K562 (cell line): ENCODE measurements around the gene LINGO3. TPM values are rescaled to one million over a fixed set of nuclear protein-coding genes. Genes with fewer than 3 reads are reported as not detected.
A peak's percentile ranks its signal among the peaks of the same experiment; 100 is the strongest.

Source experiments
- ATAC-seq: fragments of 200-7000 bp; cut with Tn5 transposase; 3 replicates; pipeline ENCODE4 v1.9.1; 2020; ENCODE audit warnings: moderate library complexity
- BruUV-seq: library from RNA; stranded (reverse); fragments of 400-500 nt; replicated peaks from 2 replicates; lab custom pipeline; 2021; lab: Mats Ljungman, UMichigan
- CTCF ChIA-PET: fragments of 300-600 bp; formaldehyde crosslinking; extraction: SDS; loops from one replicate; lab custom pipeline; 2021; ENCODE audit warnings: low intra/inter-chr PET ratio; lab: Yijun Ruan, JAX
- POLR2A ChIA-PET: fragments of 300-600, 350-650 bp; sonication (Branson Sonifier 250); formaldehyde crosslinking; extraction: SDS; loops from one replicate; lab custom pipeline; 2021; ENCODE audit warnings: antibody characterized with exemption, inconsistent platforms; lab: Yijun Ruan, JAX
- DNase-seq, 4 experiments: peaks; one replicate each; pipeline versions ENCODE4 v3.0.0 to v3.0.0-alpha.2; 2011 to 2018; ENCODE audit warnings: low spot score in 3 of 4, mixed read lengths in 3 of 4; ENCODE audit errors: extremely low read depth in 1 of 4
- FAIRE-seq: peaks from 2 replicates; lab custom pipeline; 2011; peaks lifted over from hg19 to GRCh38; lab: Jason Lieb, UNC
- H2AFZ ChIP-seq: 2 replicates; pipeline ENCODE4 v1.6.0; 2011; ENCODE audit warnings: low read depth, low read length, control low read depth, inconsistent platforms
- H3K27ac ChIP-seq: fragments of 200-600 bp; 3 replicates; pipeline ENCODE4 v1.8.0; 2011; ENCODE audit warnings: low read depth, mild to moderate bottlenecking, control low read depth, inconsistent platforms, low read length, moderate library complexity, mixed read lengths; ENCODE audit errors: extremely low read depth
- H3K27me3 ChIP-seq, 2 experiments: fragments of 300-600 bp in 1 of 2; 2 replicates in 1 of 2; 3 replicates in 1 of 2; pipeline versions ENCODE4 v1.6.0 to v1.8.0; 2011; ENCODE audit warnings: inconsistent platforms in 2 of 2, low read length in 2 of 2, mild to moderate bottlenecking in 1 of 2, mixed read lengths in 1 of 2, moderate library complexity in 1 of 2; ENCODE audit not compliant: control insufficient read depth in 2 of 2, insufficient read depth in 2 of 2
- H3K36me3 ChIP-seq: fragments of 300-600 bp; 3 replicates; pipeline ENCODE4 v1.8.0; 2011; ENCODE audit warnings: mild to moderate bottlenecking, low read length, inconsistent platforms; ENCODE audit not compliant: control insufficient read depth, insufficient read depth
- H3K4me1 ChIP-seq, 2 experiments: fragments of 200-600 bp in 1 of 2; replicated peaks in 1 of 2; 2 replicates in 1 of 2; 3 replicates in 1 of 2; pipeline versions ENCODE4 v1.5.1 to v1.8.0; 2011; ENCODE audit warnings: inconsistent platforms in 2 of 2, low read length in 2 of 2, mild to moderate bottlenecking in 1 of 2, mixed read lengths in 1 of 2, moderate library complexity in 1 of 2; ENCODE audit not compliant: control insufficient read depth in 2 of 2, insufficient read depth in 2 of 2
- H3K4me2 ChIP-seq: 2 replicates; pipeline ENCODE4 v1.6.1; 2011; ENCODE audit warnings: low read length, control low read depth, inconsistent platforms, mixed read lengths; ENCODE audit not compliant: insufficient read depth
- H3K4me3 ChIP-seq: fragments of 200-600 bp; sonication (generic), shearing (Covaris generic); 2 replicates; pipeline ENCODE4 v1.5.1; 2016; ENCODE audit warnings: control low read depth, inconsistent platforms
- H3K79me2 ChIP-seq: fragments of 200-600 bp; 3 replicates; pipeline ENCODE4 v1.8.0; 2011; ENCODE audit warnings: low read length, inconsistent platforms; ENCODE audit not compliant: control insufficient read depth, insufficient read depth
- H3K9ac ChIP-seq, 2 experiments: 2 replicates each; pipeline versions ENCODE4 v1.6.0 to v1.6.1; 2011; ENCODE audit warnings: low read depth in 2 of 2, low read length in 2 of 2, control low read depth in 1 of 2, inconsistent platforms in 1 of 2, mild to moderate bottlenecking in 1 of 2, mixed read lengths in 1 of 2; ENCODE audit not compliant: insufficient read depth in 1 of 2
- H3K9me1 ChIP-seq: one replicate; pipeline ENCODE4 v1.6.0; 2011; ENCODE audit warnings: inconsistent platforms, mild to moderate bottlenecking, low read length, moderate library complexity; ENCODE audit not compliant: control insufficient read depth, insufficient read depth
- H3K9me3 ChIP-seq: replicated peaks from 2 replicates; pipeline ENCODE4 v1.5.1; 2011; ENCODE audit warnings: low read depth, low read length, inconsistent platforms; ENCODE audit not compliant: control insufficient read depth, insufficient read depth
- H4K20me1 ChIP-seq: replicated peaks from 2 replicates; pipeline ENCODE4 v1.6.1; 2011; ENCODE audit warnings: low read length, inconsistent platforms, mixed read lengths; ENCODE audit not compliant: control insufficient read depth, insufficient read depth
- BACH1 ChIP-seq: fragments of 200-800 bp; sonication (Bioruptor generic); IDR thresholded peaks from 2 replicates; pipeline ENCODE4 v1.6.1; 2016; ENCODE audit warnings: missing genetic modification characterization, missing compliant biosample characterization
- C11orf30 ChIP-seq: fragments of 450-650 bp; IDR thresholded peaks from 2 replicates; pipeline ENCODE4 v1.6.1; 2016; ENCODE audit warnings: low read depth, mild to moderate bottlenecking
- CGGBP1 ChIP-seq: fragments of 250-450 bp; sonication (Bioruptor Pico); IDR thresholded peaks from 2 replicates; pipeline ENCODE4 v1.9.0; 2021; ENCODE audit warnings: mild to moderate bottlenecking
- CHD1 ChIP-seq: fragments of 200-600 bp; sonication (generic); IDR thresholded peaks from one replicate; pipeline ENCODE4 v1.6.1; 2012; ENCODE audit warnings: mild to moderate bottlenecking, moderate library complexity, low read length, inconsistent platforms
- CREB1 ChIP-seq, 2 experiments: sonication (generic) in 1 of 2; formaldehyde crosslinking in 1 of 2; IDR thresholded peaks; 2 replicates each; pipeline versions ENCODE4 v1.6.1 to v1.8.0; 2012 to 2022; ENCODE audit warnings: inconsistent platforms in 1 of 2, mild to moderate bottlenecking in 1 of 2, missing genetic modification reagents in 1 of 2, moderate library complexity in 1 of 2
- E2F6 ChIP-seq, 2 experiments: IDR thresholded peaks; 2 replicates each; pipeline ENCODE4 v1.6.1; 2011; ENCODE audit warnings: borderline replicate concordance in 1 of 2, control low read depth in 1 of 2, low read depth in 1 of 2, low read length in 1 of 2, mild to moderate bottlenecking in 1 of 2, mixed read lengths in 1 of 2, moderate library complexity in 1 of 2; ENCODE audit not compliant: insufficient read depth in 1 of 2, insufficient read length in 1 of 2, poor library complexity in 1 of 2, severe bottlenecking in 1 of 2; ENCODE audit errors: extremely low read depth in 1 of 2
- HMGXB4 ChIP-seq: sonication (generic); formaldehyde crosslinking; IDR thresholded peaks from 2 replicates; pipeline ENCODE4 v1.8.1; 2023; ENCODE audit warnings: mild to moderate bottlenecking, missing genetic modification reagents
- PCBP1 ChIP-seq: fragments of 200-400 bp; formaldehyde crosslinking; IDR thresholded peaks from 2 replicates; pipeline ENCODE4 v1.6.1; 2018; ENCODE audit warnings: mild to moderate bottlenecking, low read depth, low read length; ENCODE audit not compliant: poor library complexity, severe bottlenecking
- PRMT5 ChIP-seq: sonication (generic); formaldehyde crosslinking; IDR thresholded peaks from 2 replicates; pipeline ENCODE4 v1.5.0; 2020; ENCODE audit warnings: missing genetic modification reagents
- RBM34 ChIP-seq: fragments of 200-400 bp; formaldehyde crosslinking; IDR thresholded peaks from 2 replicates; pipeline ENCODE4 v1.6.1; 2018; ENCODE audit warnings: low read length, borderline replicate concordance; ENCODE audit not compliant: insufficient read depth
- SIN3A ChIP-seq, 2 experiments: fragments of 150-350 bp in 1 of 2; IDR thresholded peaks; 2 replicates each; pipeline ENCODE4 v1.6.1; 2011 to 2016; ENCODE audit warnings: borderline replicate concordance in 2 of 2, low read depth in 2 of 2, low read length in 2 of 2, mild to moderate bottlenecking in 2 of 2, moderate library complexity in 2 of 2; ENCODE audit not compliant: control insufficient read depth in 1 of 2
- SMC3 ChIP-seq: conservative IDR thresholded peaks from 2 replicates; pipeline ENCODE4 v1.6.1; 2011; ENCODE audit warnings: low read depth, low read length, improper control_type of control experiment; ENCODE audit not compliant: insufficient read depth
- TAF15 ChIP-seq: fragments of 200-400 bp; formaldehyde crosslinking; IDR thresholded peaks from 2 replicates; pipeline ENCODE4 v1.6.1; 2017; ENCODE audit warnings: mild to moderate bottlenecking, low read depth, low read length, moderate library complexity
- TRIM25 ChIP-seq: fragments of 450-650 bp; IDR thresholded peaks from 2 replicates; pipeline ENCODE4 v1.7.0; 2016; ENCODE audit warnings: borderline replicate concordance
- ZBTB7A ChIP-seq: IDR thresholded peaks from 2 replicates; pipeline ENCODE4 v1.6.1; 2011; ENCODE audit warnings: low read depth, mild to moderate bottlenecking, low read length, moderate library complexity, borderline replicate concordance; ENCODE audit not compliant: control insufficient read depth
- ZNF174 ChIP-seq: fragments of 250-450 bp; sonication (Bioruptor Pico); IDR thresholded peaks from 2 replicates; pipeline ENCODE4 v1.4.0; 2020; ENCODE audit warnings: mild to moderate bottlenecking
- WGBS: fragments of 100-300 bp; shearing (Covaris generic); methylation state at CpG from one replicate; pipeline ENCODE4 v1.1.6; 2016; ENCODE audit warnings: low coverage, mixed read lengths; ENCODE audit not compliant: insufficient coverage; ENCODE audit errors: missing lambda C conversion rate; 5-methylcytosine and 5-hydroxymethylcytosine counted together
- in situ Hi-C: fragments of 300-500 bp; cut with MboI; formaldehyde crosslinking; loops from 4 replicates; pipeline ENCODE4 v1.15.0; 2018; ENCODE audit warnings: inconsistent platforms, mixed read lengths
- intact Hi-C: fragments of 100-400 bp; cut with micrococcal nuclease; formaldehyde crosslinking; loops from 2 replicates; pipeline ENCODE4 v1.14.2; 2022
- polyA plus RNA-seq, 8 experiments: library from polyadenylated mRNA; depleted of rRNA in 4 of 8; stranded (reverse) in 5 of 8; unstranded in 3 of 8; fragments of >200 nt; fragmentation: Nextera tagmentation in 2 of 8; fragmentation: Illumina TruSeq in 1 of 8; extraction: Ambion mirVana in 2 of 8; extraction: Trizol in 1 of 8; gene quantifications; 2 replicates each; pipeline versions ENCODE4 v1.2.1 to v1.2.3, GENCODE V29; 2011 to 2014; ENCODE audit warnings: inconsistent platforms in 1 of 8, missing spikeins in 1 of 8
- total RNA-seq, 7 experiments: library from RNA; depleted of rRNA in 6 of 7; stranded (reverse); fragments of >200 nt in 6 of 7; fragmentation: Illumina TruSeq in 2 of 7; extraction: Trizol in 2 of 7; gene quantifications; 2 replicates each; pipeline versions ENCODE4 v1.2.1 to v1.2.3, GENCODE V29; 2011 to 2021; ENCODE audit warnings: low replicate concordance in 1 of 7

The LINGO3 gene
- total and polyA plus RNA-seq, 9 of the 15 experiments (the other 6 are each of a cell fraction or from before 2014, with no cell fraction given): 0.03 to 0.05 (median 0.03) TPM; not detected in 6

GRCh38 chr19:2270157-2270422, 37.9 kb downstream of the LINGO3 start:
- H3K4me1 ChIP-seq: peaks cover 25 to 78% of the 10 kb centered on the region in 2 experiments
- intact Hi-C loops (no loop called here), in situ Hi-C loops (loop anchor here (5.0 kb wide), 1 partner anchor 33 kb away; the partner anchor contains the start of genes PLEKHJ1 and SF3A2)
- H4K20me1 ChIP-seq: peaks cover 47% of the 10 kb centered on the region
- H3K4me2 ChIP-seq: peak overlapping the region; percentile 84; the same call in 1 of the 2 replicates
- CTCF ChIA-PET: no interaction called here
- peak overlapping the region; percentile 94 for H3K27ac ChIP-seq
- H3K36me3 ChIP-seq: peaks cover 34% of the 10 kb centered on the region
- H3K27me3 ChIP-seq: no peaks in the 10 kb centered on the region
- peaks cover 5% of the 10 kb centered on the region for H3K9me1 ChIP-seq
- no TSS peak for BruUV-seq
- POLR2A ChIA-PET: interaction anchor here (0.5 to 7.0 kb wide), 19 partner anchors 8 to 305 kb away, joined by 3 to 86 read pairs (median 4); partner anchors contain the start of genes AMH, PEAK3 and PLEKHJ1
- H2AFZ ChIP-seq: no peak overlapping the region
- peak overlapping the region; percentile 92 to 98 for H3K9ac ChIP-seq
- no peaks in the 10 kb centered on the region for H3K9me3 ChIP-seq
- peak; percentile 13 for ATAC-seq
- DNase-seq: peak; percentile 57 to 65 (median 62)
- H3K79me2 ChIP-seq: peaks cover 64% of the 10 kb centered on the region
- FAIRE-seq: no peak
- 2% methylated on average over 12 of the region's 30 CpGs for WGBS
- peak overlapping the region; percentile 91 for H3K4me3 ChIP-seq
- peak; percentile 24 to 85; a peak in 1 of 4 replicates for TF ChIP-seq SIN3A (IDR thresholded peaks at IDR 0.05; ENCODE audit: borderline replicate concordance in 2 of 2, control insufficient read depth in 1 of 2, low read depth in 2 of 2, low read length in 2 of 2)
- peak; percentile 78 for TF ChIP-seq CHD1
- no peak for TF ChIP-seq CREB1 (IDR thresholded peaks at IDR 0.05)
- TF ChIP-seq CREB1 (CRISPR knock-in tag; IDR thresholded peaks at IDR 0.05): 0 out of 2 replicates have a peak, but pooled peaks have one; percentile 4
- TF ChIP-seq PCBP1: peak; percentile 9
- TF ChIP-seq CGGBP1 (CRISPR knock-in tag): no peak
- TF ChIP-seq ZBTB7A: peak; percentile 38; the same call in 1 of the 2 replicates
- 0 out of 2 replicates have a peak, but pooled peaks have one; percentile 13 for TF ChIP-seq TRIM25
- 0 out of 2 replicates have a peak, but pooled peaks have one; percentile 39 for TF ChIP-seq HMGXB4 (CRISPR knock-in tag)
- no peak for TF ChIP-seq ZNF174 (CRISPR knock-in tag)
- 0 out of 2 replicates have a peak, but pooled peaks have one; percentile 35 for TF ChIP-seq PRMT5 (CRISPR knock-in tag)
- TF ChIP-seq SMC3: no peak
- no peak for TF ChIP-seq TAF15
- TF ChIP-seq BACH1 (tag): no peak
- peak; percentile 52 for TF ChIP-seq C11orf30
- peak in 1 of 2 experiments; percentile 26 for TF ChIP-seq E2F6 (IDR thresholded peaks at IDR 0.05; ENCODE audit: borderline replicate concordance in 1 of 2, extremely low read depth in 1 of 2, insufficient read depth in 1 of 2, insufficient read length in 1 of 2, low read depth in 1 of 2, low read length in 1 of 2, poor library complexity in 1 of 2, severe bottlenecking in 1 of 2)
- TF ChIP-seq RBM34: no peak
